Measurements from ENCODE around the gene CEP44.
"Not testable (repeated sequence)": the region's sequence is repeated elsewhere in the genome, so short reads cannot be mapped to it uniquely, and the experiment has no call there.

The CEP44 gene

GRCh38 chr4:174279433-174280155 lies 4.1 kb upstream of the CEP44 start:
- DNase-seq, result no peak

DNA sequence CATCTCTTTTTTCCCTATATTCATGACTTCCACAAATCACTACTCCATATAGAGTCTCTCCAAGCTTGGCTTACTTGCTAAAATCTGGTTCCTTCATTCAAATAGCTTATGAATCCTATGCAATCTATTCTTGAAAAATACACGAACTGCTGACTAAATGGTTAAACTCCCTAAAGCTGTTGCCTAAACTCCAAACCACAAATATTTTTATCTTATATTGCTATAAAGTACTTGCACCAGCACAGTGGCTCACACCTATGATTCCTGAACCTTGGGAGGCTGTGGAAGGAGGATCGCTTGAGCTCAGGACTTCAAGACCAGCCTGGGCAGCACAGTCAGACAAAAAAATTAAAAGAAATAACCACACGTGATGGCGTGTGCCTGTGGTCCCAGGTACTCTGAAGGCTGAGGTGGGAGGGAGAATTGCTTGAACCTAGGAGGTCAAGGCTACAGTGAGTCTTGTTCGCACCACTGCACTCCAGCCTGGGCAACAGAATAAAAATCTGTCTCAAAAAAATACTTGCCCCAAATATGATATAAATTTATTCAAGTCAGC lies 2.5 kb upstream of the CEP44 start:
- DNase-seq, result no peak

DNA sequence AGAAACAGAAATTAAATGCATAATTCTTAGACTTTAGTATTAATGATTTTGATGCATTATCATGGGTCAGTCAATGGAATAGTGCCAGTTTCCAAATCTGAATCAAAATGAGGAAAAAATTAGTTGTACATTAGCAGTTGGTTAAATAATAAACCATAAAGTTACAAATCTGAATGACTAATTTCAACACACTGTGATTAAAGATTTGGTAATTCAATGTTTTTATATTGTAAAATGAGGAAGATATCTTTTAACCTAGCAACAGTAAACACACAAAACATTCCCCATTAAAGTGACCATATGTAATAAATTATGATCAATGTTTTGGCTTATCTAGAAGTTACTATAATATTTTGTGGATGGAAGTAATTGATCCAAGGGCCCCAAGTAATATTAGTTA lies 1.8 kb upstream of the CEP44 start:
- DNase-seq, result no peak

DNA sequence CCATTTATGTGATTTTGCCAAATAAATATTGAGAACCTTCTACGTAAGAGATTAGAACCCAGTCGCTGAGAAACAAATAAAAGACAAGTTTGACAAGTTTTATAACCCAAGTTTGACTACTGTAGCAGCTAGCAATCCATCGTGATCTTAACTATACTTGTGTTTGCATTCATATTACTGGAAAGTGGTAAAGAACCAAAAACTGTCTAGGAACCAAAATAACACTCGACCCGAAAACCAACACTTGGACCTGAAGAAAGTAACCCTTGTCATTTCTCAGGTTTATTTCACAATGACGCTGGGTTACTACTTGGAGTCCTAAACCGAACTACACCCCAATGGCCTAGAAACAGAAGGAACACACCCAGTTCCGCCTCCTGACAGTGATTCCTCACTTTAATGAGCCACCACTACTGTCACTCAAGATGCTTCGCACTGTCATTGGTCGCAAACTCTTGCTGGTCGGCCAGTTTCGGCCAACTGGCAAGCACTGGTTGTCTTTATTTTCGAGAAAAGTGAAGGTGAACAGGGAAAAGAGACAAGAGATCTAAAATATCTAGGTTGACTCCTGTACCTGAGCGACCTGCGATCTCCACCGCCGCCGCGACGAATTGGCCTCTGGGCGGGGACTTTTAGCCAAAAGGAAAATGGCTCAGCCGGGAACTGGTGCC lies 740 bp upstream of the CEP44 start:
- DNase-seq, result peak; percentile 76

DNA sequence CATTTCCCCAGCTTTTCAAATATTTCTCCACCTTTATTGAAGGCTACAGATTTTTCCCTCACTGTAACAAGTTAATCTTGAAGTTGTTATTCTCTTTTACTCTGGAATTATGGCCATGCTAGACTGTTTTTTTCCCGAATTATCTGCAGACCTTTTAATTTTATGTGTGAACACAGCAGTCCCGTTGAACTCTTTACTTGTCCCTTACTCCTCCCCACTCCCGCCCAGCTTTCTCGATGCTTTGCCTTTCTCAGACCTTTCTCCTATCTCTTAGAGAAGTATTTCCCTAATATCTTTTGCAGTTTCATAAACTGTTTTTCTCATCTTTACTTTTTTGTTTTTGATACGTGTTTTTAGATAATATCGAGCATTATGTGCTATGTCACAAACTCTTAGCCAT lies 776 bp downstream of the CEP44 start:
- no peak for DNase-seq

DNA sequence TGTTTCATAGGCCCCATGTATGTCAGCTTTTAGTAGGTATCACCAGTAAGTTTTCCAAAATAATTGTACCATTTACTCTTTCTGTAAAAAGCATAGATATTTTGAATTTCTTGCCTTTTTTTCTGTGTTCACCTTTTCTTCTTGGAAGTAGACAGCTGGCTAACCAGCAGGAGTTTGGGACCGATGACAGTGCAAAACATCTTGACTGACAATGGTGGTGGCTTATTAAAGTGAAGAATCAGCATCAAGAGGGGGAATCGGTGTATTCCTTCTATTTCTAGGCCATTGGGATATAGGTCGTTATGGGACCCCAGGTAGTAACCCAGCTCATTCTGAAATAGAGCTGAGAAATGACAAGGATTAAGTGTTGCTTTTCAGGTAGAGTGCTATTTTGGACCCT lies 3.2 kb downstream of the CEP44 start:
- DNase-seq, result no peak

- DNase-seq, result no peak
Observed at GRCh38 chr4:174292473-174292872, 8.8 kb downstream of the CEP44 start.

DNA sequence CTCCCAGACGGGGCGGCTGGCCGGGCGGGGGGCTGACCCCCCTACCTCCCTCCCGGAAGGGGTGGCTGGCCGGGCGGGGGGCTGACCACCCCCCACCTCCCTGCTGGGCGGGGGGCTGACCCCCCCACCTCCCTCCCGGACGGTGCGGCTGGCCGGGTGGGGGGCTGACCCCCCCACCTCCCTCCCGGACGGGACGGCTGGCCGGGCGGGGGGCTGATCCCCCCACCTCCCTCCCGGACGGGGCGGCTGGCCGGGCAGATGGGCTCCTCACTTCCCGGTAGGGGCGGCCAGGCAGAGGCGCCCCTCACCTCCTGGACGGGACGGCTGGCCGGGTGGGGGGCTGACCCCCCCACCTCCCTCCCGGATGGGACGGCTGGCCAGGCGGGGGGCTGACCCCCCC lies 10.9 kb downstream of the CEP44 start:
- DNase-seq, result not testable (repeated sequence)

- not testable (repeated sequence) for DNase-seq
Observed at GRCh38 chr4:174295142-174295541, 11.4 kb downstream of the CEP44 start.

- DNase-seq, result no peak
Observed at GRCh38 chr4:174303687-174304086, 20.0 kb downstream of the CEP44 start.

- no peak for DNase-seq
Observed at GRCh38 chr4:174304664-174305063, 21.0 kb downstream of the CEP44 start.

DNA sequence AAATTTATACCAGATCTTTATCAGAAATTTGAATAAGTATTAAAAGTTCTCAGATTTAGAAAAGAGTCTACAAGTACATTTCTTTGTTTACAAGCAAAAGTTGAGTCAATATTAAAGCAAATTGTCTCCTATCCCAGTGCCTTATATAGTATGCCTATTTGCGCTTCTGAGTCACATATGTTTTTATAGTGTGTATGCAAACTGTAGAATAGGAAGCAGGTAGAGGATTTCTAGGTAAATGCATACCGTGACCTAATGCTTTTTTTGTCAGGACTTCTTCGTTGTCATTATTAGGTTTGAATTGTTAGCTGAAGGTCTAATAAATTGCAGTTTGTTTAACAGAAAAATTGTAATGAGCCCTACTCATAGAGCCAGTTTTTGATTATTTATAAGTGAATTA lies 22.2 kb downstream of the CEP44 start:
- no peak for DNase-seq

- DNase-seq, result no peak
Observed at GRCh38 chr4:174307694-174308093, 24.0 kb downstream of the CEP44 start.

DNA sequence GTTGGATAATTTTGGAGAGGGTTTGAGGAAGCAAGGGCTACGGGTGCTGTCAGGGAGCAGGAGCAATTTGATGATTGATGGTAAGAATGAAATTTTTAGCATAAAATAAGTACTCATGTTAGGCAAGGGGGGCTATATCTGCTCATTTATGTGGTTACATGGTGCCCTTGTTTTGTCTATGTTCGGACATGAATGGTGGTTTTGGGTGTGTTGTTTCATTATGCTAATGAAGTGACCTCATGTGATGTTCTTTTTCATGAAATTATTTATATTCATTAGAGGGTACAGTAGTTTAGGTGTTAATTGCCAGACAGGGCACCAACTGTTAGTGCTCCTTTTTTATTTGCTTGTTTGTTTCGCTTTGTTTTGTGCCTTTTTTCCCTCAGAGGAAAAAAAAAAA lies 29.3 kb downstream of the CEP44 start:
- no peak for DNase-seq

- DNase-seq, result no peak
Observed at GRCh38 chr4:174314274-174314673, 30.6 kb downstream of the CEP44 start.

DNA sequence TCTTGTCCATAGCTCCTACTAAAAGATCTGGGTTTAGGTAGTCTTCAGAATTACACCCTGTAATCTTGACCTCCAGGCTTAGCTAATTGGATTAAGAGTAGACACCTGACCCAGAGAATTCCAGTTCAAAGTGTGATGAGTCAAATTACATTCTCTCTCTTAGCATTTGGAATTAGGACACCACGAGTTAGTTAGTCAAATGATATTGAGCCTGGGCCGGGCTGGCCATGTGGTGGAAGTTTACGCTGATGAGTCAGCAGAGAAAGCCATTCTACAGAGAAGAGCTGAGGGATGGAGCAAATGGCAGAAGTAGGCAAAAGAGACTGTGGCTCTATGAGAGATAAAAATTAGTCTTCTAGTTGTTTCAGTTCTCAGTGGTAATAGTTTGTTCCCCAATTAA lies 31.1 kb downstream of the CEP44 start:
- DNase-seq, result no peak

GRCh38 chr4:174316546-174316945 lies 32.8 kb downstream of the CEP44 start:
- DNase-seq, result no peak

- no peak for DNase-seq
Observed at GRCh38 chr4:174316954-174317353, 33.2 kb downstream of the CEP44 start.

DNA sequence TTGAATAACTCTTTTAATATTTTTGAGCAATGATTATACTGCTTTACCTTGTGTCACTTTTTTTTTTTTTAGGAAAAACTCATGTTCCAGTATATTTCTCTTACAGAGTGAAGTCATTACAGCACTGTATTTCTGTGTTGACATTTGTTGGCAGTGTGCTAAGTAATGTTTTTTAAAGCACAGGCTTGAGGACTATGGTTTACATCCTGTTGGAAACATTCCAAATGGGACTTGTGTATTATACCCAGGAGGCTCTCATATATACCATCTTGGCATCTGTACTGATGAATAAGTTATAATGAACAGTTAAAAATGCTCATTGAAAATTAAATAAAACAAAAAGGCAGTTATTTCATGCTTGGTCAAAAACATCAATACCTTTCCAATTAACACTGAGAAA lies 33.8 kb downstream of the CEP44 start:
- DNase-seq, result no peak

GRCh38 chr4:174318829-174319764 lies 35.4 kb downstream of the CEP44 start:
- no peak for DNase-seq

DNA sequence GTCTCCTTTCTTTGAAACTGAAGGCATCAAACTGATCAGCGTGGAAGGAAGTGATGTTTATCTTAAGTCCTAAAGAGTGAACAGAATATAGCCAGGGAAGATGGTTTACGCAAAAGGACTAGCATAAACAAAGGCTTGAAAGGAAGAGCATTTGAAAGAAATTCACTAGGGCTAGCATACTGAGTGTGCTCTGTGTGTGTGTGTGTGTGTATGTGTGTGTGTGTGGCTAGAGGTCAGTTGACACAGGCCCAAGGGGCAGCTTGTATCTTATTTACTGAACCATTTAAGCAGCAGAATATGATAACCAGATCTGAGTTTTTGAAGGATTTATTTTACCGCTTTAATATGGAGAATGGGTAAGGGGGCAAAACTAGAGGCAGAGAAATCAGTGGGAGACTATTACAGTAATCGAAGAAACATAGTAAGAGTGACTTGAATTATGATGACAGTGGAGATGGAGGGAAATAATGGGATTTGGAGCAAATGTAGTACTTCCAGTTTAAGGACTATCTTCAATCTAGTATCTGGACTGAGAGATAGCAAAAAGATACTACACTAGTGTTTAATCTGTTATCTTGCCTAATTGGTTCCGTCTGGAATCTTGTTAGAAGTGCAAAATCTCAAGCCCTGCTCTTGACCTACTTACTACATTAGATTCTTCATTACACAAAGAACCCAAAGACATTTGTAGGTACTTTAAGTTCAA lies 36.9 kb downstream of the CEP44 start:
- no peak for DNase-seq

DNA sequence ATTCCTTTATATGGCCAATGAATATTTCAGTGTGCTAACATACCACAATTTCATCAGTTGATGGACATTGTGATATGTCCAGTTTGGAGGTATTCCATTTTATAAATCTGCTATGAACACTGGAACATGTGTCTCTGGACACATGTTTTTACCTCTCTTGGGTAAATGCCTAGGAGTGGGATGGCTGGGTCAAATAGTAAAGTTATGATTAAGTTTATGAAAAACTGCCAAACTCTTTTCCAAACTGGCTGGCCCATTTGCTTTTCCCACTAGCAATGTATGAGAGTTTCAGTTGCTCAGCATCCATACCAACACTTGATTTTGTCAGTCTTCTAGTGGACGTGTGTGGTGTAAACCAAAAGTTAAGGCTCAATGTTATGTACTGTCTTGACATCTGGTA lies 40.5 kb downstream of the CEP44 start:
- DNase-seq, result no peak

- no peak for DNase-seq
Observed at GRCh38 chr4:174324725-174325124, 41.0 kb downstream of the CEP44 start.

Data from activated CD8-positive, alpha-beta memory T cell treated with anti-CD3 and anti-CD28 coated beads, Interleukin-2, amount 50 U/mL, for 48 hours (primary cell).